VCaP (cell line): Measurements from ENCODE around the gene TET1.

Experiments
- H3K27ac ChIP-seq: fragments of 450-650 bp; 2 replicates; pipeline ENCODE4 v1.5.1; 2017
- CTCF ChIP-seq: fragments of 450-650 bp; conservative IDR thresholded peaks from 2 replicates; pipeline ENCODE4 v1.5.1; 2017; ENCODE audit warnings: mild to moderate bottlenecking, moderate library complexity

TET1 gene

GRCh38 chr10:68560943-68561864, 1.1 kb downstream of the TET1 start:
- peak overlapping the region; percentile 67; the same call in 1 of the 2 replicates for H3K27ac ChIP-seq

GRCh38 chr10:68561865-68562649, 1.9 kb downstream of the TET1 start:
- no peak for TF ChIP-seq CTCF
- no peak overlapping the region for H3K27ac ChIP-seq

More at GRCh38 chr10:68560943-68561864, 1.1 kb downstream of the TET1 start:
- no peak for TF ChIP-seq CTCF

- H3K27ac ChIP-seq: no peak overlapping the region
- no peak for TF ChIP-seq CTCF
Measured at GRCh38 chr10:68562661-68563570, 2.8 kb downstream of the TET1 start.

- TF ChIP-seq CTCF: no peak
Measured at GRCh38 chr10:68564712-68565111, 4.6 kb downstream of the TET1 start.

GRCh38 chr10:68565658-68566057, 5.5 kb downstream of the TET1 start:
- no peak for TF ChIP-seq CTCF

More at GRCh38 chr10:68564712-68565111, 4.6 kb downstream of the TET1 start:
- no peak overlapping the region for H3K27ac ChIP-seq

GRCh38 chr10:68566351-68566750, 6.2 kb downstream of the TET1 start:
- TF ChIP-seq CTCF: no peak
- H3K27ac ChIP-seq: no peak overlapping the region

More at GRCh38 chr10:68565658-68566057, 5.5 kb downstream of the TET1 start:
- no peak overlapping the region for H3K27ac ChIP-seq
